HPDE6-E6E7 (cell line): ENCODE measurements around the gene FAM8A1.

Experiments
- DNase-seq: peaks from one replicate; pipeline ENCODE4 v3.0.0; 2011; ENCODE audit warnings: missing footprints; ENCODE audit errors: extremely low spot score

Gene FAM8A1

GRCh38 chr6:17601386-17601703 lies 1.2 kb downstream of the FAM8A1 start:
- DNase-seq = no peak

- no peak for DNase-seq
Observed at GRCh38 chr6:17602888-17603287, 2.8 kb downstream of the FAM8A1 start.

DNA sequence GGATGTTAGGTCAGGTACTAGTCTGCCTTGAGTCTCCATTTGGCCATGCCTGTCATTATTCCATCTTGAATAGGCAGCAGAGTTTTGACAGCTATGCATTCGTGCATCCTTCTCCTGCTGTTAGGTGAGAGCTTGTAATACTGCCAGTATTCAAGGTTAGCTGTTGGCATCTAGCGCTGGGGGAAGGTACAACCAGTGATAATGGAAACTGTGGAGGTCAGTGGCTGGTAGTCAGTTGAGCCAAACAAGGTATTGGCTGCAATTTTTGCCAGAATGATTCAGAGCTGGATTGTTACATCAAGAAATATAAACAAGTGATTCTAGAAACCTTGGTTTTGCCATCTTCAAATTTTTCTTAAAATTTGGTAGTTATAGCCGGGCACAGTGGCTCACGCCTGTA lies 6.5 kb downstream of the FAM8A1 start:
- no peak for DNase-seq

DNA sequence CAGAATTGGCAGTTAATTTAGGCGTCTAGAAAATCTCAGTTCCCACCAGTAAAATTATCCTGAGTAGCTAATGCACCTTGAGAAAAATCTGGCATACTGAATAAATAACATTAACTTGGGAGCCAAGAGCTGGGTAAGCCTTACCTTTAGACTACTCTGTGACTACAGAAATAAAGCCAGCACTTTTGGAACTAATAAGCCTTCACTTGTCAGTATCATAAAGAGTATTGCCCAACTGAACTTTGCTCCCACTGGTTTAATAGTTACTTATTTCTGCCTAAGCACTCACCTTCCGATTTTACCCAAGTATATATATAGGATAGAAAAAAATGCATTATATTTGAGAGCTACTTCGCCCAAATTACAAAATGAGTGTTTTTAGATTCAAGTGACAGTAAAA lies 10.7 kb downstream of the FAM8A1 start:
- no peak for DNase-seq

DNA sequence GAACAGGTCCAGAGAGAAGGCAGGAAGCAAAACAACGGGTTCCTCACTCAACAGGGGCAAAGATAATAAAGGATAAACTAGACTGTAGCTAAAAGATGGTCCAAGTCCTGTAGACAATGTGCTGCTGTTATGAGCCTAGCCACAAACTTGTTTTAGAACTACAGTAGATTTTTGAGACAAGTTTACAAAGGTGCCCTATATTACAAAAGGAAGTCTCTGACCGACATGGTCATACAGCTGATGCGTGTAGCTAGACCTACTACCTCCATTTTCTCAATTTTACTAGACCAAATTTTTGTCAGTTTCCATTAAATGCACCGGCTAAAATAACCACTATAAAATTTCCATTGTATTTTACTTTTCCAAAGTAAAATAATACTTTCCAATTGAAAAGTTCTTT lies 11.9 kb downstream of the FAM8A1 start:
- no peak for DNase-seq

GRCh38 chr6:17615794-17616193 lies 15.7 kb downstream of the FAM8A1 start:
- no peak for DNase-seq

- no peak for DNase-seq
Observed at GRCh38 chr6:17621003-17621402, 20.9 kb downstream of the FAM8A1 start.

GRCh38 chr6:17622144-17622543 lies 22.0 kb downstream of the FAM8A1 start:
- no peak for DNase-seq

DNA sequence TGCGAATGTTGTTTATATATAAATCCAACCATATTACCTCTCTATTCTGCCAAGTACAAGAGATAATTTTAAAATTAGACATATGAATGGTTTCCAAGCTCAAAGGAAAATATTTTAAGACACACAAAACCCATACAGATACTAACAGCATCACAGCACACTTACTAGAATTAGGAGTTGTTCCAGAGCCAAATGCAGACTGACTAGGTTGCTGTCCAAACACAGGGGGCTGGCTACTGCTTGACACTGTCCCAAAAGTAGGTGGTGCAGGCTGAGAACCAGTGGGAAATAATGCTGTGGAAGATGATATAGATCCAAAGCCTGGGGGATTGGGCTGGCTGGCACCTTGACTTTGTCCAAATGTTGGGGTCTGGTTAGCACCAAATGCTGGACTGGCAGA lies 24.3 kb downstream of the FAM8A1 start:
- DNase-seq = no peak

GRCh38 chr6:17628873-17629272 lies 28.8 kb downstream of the FAM8A1 start:
- DNase-seq = no peak

- no peak for DNase-seq
Observed at GRCh38 chr6:17629824-17630510, 29.9 kb downstream of the FAM8A1 start.

DNA sequence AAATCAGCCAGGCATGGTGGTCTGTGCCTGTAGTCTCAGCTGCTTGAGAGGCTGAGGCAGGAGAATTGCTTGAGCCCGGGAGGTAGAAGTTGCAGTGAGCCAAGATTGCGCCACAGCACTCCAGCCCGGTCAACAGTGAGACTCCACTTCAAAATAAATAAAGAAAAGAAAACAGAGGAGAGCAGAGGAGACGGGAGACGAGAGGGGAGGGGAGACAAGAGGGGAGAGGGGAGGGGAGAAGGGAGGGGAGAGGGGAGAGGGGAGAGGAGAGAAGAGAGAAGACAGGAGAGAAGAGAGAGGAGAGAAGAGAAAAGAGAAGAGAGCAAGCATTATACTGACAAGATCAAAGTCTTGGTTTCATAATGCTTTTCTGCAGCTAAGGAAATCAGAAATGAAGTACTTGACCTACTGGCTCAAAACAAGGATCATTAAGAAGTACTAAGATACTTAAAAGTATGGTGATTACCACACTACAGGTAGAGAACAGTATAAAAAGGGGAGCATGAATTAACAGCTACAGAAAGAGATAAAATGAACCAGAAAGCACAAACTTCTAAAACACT lies 30.5 kb downstream of the FAM8A1 start:
- no peak for DNase-seq

DNA sequence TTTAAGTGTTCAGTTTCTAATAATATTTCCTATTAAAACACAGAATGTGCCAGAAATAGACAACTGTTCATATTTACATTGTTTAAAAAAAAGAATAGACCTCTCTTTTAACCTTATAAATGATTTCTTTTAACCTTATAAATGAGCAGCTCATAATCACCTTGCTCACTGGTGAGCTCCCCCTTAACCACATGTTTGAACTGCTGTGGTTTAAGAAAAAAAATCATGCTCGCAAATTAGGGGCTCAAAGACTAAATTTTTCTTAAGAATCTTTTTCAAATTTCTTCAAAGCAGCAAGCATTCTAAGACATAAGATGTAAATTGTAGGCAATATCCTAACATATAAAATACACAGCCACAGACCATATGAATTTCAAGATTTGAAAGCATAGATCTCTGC lies 32.8 kb downstream of the FAM8A1 start:
- DNase-seq = no peak

DNA sequence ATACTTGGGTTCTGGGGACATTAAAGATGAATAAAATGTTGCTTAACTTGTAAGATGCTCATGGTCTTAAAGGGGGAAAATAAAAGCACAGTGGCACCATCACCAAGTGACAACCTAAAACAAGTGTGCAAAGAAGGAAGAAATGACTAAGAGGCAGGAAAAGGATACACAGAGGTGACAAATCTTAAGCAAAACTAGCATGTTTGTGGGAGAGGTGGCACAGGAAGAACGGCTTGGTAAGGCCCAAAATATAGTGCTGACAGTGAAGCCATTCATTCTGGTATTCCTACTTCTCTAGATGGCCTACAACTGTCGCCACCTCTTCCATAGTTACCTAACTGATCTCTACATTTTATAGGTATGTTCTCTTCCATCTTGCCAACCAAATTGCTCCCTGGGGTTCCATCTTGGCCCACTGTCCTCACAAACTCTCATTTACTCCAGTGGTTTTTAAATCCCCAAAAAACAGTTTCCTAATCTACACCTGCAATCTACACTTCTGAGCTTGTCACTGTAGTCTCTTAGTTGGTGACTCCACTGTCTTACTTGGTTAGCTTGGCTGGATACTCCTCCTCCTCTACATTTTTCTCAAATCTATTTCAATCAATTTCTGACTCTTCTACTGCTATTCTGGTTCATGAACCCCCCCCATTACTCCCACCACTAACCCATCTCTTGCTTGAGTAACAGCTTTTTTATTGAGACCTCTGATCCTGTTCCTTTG lies 33.5 kb downstream of the FAM8A1 start:
- no peak for DNase-seq

DNA sequence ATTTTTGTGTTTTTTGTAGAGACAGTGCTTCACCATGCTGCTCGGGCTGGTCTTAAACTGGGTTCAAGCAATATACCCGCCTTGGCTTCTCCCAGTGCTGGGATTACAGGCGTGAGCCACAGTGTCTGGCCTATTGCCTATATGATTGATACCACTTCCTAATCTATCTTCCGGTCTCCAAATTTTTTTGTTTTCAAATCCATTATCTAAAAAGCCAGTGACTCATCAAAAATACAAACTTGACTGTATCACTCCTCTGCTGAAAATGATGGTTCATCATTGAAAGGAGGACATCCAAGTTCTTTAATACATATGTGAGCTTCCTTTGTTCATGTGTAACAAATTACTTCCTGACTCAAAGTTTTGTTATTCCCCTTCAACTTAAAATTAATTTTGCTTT lies 35.5 kb downstream of the FAM8A1 start:
- DNase-seq = no peak

DNA sequence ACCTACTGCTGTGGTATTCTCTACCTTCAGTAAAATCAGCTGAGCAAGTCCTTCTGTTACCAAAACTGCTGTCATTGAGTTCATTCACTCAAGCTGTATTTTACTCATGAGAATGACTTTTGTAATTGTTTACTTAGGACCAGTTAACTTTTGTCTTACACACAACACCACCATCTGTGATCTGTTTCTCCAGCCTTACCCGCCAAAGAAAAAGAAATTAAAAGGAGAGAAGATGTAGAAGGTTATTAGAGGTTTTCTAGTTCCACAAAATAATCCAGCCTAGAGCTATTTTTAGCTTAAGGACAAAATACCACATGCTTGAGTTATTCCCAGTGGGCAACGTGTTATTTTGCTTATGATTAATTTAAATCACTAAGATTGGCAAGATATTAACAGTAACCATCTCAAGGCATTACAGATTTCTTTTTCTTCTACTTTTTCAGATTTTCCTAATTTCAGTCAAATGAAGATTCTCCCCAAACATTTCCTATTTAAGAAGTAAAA lies 38.2 kb downstream of the FAM8A1 start:
- no peak for DNase-seq

DNA sequence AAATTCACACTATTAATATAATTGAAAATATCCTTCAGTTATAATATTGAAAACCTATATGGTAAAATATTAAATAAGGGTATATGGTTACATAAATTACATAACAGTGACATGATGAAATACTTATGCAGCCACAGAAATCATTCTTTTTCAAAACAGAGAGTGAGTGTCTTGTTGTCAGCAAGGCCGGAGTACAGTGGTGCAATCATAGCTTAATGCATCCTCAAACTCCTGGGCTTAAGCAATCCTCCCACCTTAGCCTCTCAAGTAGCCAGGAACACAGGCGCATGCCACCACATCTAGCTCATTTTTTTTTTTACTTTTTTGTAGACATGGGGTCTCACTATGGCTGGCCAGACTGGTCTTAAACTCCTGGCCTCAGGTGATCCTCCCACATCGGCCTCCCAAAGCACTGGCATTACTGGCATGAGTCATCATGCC lies 40.4 kb downstream of the FAM8A1 start:
- DNase-seq = no peak

- DNase-seq = no peak
Observed at GRCh38 chr6:17648745-17649144, 48.6 kb downstream of the FAM8A1 start.

GRCh38 chr6:17650656-17651309 lies 50.7 kb downstream of the FAM8A1 start:
- DNase-seq = no peak

DNA sequence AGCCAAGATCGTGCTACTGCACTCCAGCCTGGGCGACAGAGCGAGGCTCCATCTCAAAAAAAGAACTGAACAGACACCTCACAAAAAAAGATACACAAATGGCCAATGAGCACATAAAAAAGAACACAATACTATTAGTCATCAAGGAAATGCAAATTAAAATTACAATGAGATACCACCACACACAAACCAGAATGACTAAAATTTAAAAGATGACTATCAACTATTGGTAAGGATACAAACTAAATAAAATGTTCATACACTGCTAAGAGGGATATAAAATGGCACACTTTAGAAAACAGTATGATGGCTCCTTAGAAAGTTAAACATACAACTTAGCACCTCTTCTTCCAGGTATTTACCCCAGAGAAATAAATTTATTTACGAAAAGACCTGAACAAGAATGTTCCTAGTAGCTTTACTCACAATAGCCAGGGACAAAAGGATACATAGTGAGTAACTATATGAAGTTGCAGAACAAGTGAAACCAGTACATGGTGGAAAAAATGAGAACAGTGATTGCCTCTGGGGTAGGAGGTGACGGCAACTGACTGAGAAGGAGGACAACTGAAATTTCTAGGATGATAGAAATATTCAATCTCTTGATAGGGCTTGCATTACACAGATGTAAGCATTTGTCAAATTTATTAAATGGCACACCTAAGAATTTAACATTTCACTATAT lies 53.2 kb downstream of the FAM8A1 start:
- no peak for DNase-seq

DNA sequence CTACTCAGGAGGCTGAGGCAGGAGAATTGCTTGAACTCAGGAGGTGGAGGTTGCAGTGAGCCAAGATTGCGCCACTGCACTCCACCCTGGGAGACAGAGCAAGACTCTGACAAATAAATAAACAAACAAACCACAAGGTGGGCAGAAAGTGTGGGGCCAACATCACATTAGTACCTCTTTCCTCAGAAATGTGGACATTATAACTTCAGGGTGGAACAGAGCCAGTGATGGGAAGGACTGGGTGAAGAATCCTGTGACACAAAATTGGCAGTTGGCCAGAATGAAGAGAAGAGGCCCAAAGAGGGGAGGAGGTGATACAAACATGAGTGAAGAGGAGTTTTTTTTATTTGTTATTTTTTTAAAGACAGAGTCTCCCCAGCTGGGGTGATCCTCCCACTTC lies 56.0 kb downstream of the FAM8A1 start:
- no peak for DNase-seq

DNA sequence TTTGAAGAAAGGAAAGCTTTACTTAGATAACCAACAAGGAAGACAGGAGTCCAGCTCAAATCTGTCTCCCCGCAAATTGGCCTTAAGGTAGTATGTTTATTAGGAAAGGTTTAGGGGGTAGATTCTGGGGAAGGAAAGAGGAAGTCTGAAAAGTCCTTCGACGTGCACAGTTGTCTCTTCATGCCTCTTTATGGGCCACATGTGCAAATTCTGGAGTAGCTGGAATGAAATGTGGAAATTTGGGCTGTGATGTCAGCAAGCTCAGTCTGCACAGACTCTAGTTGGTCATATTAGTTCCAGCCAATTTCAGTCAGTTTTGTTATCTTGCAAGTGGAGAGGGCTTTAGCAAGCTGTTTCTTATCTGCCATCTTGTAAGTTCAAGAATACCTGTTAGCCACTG lies 56.5 kb downstream of the FAM8A1 start:
- no peak for DNase-seq
